ENCODE data around the gene DFFB. TPM values are rescaled to one million over a fixed set of nuclear protein-coding genes. Genes with fewer than 3 reads are reported as not detected.

The DFFB gene
- total and polyA plus RNA-seq, 2 donors (not counting 3 experiments of a cell fraction or from before 2014, with no cell fraction given), result 11.7 to 11.8 TPM

DNA sequence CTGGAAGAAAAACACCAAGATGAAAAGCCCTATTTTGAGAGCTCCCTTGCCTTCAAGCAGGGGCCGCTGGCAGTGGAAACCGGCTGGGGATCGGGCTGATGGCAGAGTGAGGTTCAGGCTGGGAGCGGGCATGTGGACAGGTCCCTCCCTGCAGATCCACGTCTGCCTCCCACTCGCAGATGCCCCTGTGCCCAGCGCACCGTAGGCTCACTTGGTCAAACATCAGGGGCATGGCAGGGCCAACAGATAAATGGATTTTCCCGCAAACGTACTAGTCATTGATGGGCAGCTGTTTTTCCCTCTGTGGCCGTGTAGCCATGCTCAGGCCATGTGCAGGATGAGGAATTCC is 49.4 kb downstream of the DFFB start:
- no peaks in the 10 kb centered on the region for H3K79me2 ChIP-seq (ENCODE audit: control insufficient read depth, insufficient read depth, low read length)
- H3K27ac ChIP-seq (ENCODE audit: insufficient read depth, low read depth, low read length), result no peak overlapping the region
- H3K36me3 ChIP-seq (ENCODE audit: control insufficient read depth in 2 of 2, extremely low read depth in 1 of 2, insufficient read depth in 2 of 2, low read length in 2 of 2), result no peaks in the 10 kb centered on the region
- BruUV-seq (replicated peaks), result no TSS peak
- FAIRE-seq (no peak), DNase-seq (ENCODE audit: low read depth, low spot score) (no peak)
- H3K27me3 ChIP-seq (ENCODE audit: control insufficient read depth in 2 of 2, insufficient read depth in 2 of 2, low read length in 2 of 2), result peaks cover 0 to 1% of the 10 kb centered on the region in 2 experiments
- H4K20me1 ChIP-seq (replicated peaks; ENCODE audit: control insufficient read depth, extremely low read depth, insufficient read depth, low read length), result no peaks in the 10 kb centered on the region
- CTCF ChIA-PET, result no interaction called here
- POLR2A ChIA-PET, result no interaction called here
- dilution Hi-C loops (cut with MboI; ENCODE audit: extremely low pct_ligation_motif_present, low sequenced_read_pairs), result no loop called here
- H3K4me3 ChIP-seq (replicated peaks in 1 of 3; ENCODE audit: insufficient read depth in 1 of 3, low read depth in 1 of 3, low read length in 3 of 3), result no peak overlapping the region
- no peak overlapping the region for H2AFZ ChIP-seq (ENCODE audit: low read depth, low read length)
- no peaks in the 10 kb centered on the region for H3K9me1 ChIP-seq (replicated peaks; ENCODE audit: control insufficient read depth, extremely low read depth, insufficient read depth, low read length)
- no peak overlapping the region for H3K4me2 ChIP-seq (ENCODE audit: insufficient read depth, low read length)
- no peaks in the 10 kb centered on the region for H3K4me1 ChIP-seq (ENCODE audit: control insufficient read depth, extremely low read depth, insufficient read depth, low read length)
- TF ChIP-seq, protein P1, sequence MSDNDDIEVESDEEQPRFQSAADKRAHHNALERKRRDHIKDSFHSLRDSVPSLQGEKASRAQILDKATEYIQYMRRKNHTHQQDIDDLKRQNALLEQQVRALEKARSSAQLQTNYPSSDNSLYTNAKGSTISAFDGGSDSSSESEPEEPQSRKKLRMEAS (IDR thresholded peaks at IDR 0.05; ENCODE audit: insufficient read depth, insufficient read length), result no peak
- TF ChIP-seq POLR2A (IDR thresholded peaks at IDR 0.05; ENCODE audit: low read depth, low read length) (no peak), EZH2 (IDR thresholded peaks at IDR 0.05; ENCODE audit: borderline replicate concordance, low read depth, low read length, severe bottlenecking) (no peak), MYC (IDR thresholded peaks at IDR 0.05; ENCODE audit: low read depth, low read length) (no peak), JUN (IDR thresholded peaks at IDR 0.05; ENCODE audit: borderline replicate concordance, insufficient read depth, insufficient read length, low read depth) (no peak), POLR2AphosphoS5 (IDR thresholded peaks at IDR 0.05; ENCODE audit: insufficient read depth, low read depth, low read length) (no peak), FOS (IDR thresholded peaks at IDR 0.05; ENCODE audit: borderline replicate concordance, insufficient read depth, low read length) (no peak), GATA2 (IDR thresholded peaks at IDR 0.05; ENCODE audit: insufficient read depth, insufficient read length, low read depth, low read length) (no peak)
- TF ChIP-seq, protein P2, sequence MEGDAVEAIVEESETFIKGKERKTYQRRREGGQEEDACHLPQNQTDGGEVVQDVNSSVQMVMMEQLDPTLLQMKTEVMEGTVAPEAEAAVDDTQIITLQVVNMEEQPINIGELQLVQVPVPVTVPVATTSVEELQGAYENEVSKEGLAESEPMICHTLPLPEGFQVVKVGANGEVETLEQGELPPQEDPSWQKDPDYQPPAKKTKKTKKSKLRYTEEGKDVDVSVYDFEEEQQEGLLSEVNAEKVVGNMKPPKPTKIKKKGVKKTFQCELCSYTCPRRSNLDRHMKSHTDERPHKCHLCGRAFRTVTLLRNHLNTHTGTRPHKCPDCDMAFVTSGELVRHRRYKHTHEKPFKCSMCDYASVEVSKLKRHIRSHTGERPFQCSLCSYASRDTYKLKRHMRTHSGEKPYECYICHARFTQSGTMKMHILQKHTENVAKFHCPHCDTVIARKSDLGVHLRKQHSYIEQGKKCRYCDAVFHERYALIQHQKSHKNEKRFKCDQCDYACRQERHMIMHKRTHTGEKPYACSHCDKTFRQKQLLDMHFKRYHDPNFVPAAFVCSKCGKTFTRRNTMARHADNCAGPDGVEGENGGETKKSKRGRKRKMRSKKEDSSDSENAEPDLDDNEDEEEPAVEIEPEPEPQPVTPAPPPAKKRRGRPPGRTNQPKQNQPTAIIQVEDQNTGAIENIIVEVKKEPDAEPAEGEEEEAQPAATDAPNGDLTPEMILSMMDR (IDR thresholded peaks at IDR 0.05; ENCODE audit: extremely low read depth in 1 of 2, insufficient read depth in 1 of 2, low read depth in 1 of 2, low read length in 2 of 2), result no peak
- H3K9me3 ChIP-seq (replicated peaks; ENCODE audit: control insufficient read depth, insufficient read depth, low read length), result no peaks in the 10 kb centered on the region
- intact Hi-C loops (cut with micrococcal nuclease), result no loop called here
- no peak overlapping the region for H3K9ac ChIP-seq (replicated peaks; ENCODE audit: extremely low read depth, insufficient read depth, low read length)
